SJSA1 (cell line): ENCODE results near the gene KANK4. TPM values are rescaled to one million over a fixed set of nuclear protein-coding genes. Genes with fewer than 3 reads are reported as not detected.
"Not testable (repeated sequence)": the region's sequence is repeated elsewhere in the genome, so short reads cannot be mapped to it uniquely, and the experiment has no call there.

Experiments
- DNase-seq, 2 experiments: peaks; one replicate each; pipeline ENCODE4 v3.0.0-alpha.2; 2015 to 2020; ENCODE audit warnings: low spot score in 2 of 2, low read depth in 1 of 2
- H3K27ac ChIP-seq: fragments of 250-450 bp; sonication (Bioruptor Pico); 2 replicates; pipeline ENCODE4 v1.5.1; 2020; ENCODE audit warnings: mild to moderate bottlenecking, moderate library complexity
- H3K27me3 ChIP-seq: fragments of 250-450 bp; sonication (Bioruptor Pico); replicated peaks from 2 replicates; pipeline ENCODE4 v1.5.1; 2020; ENCODE audit warnings: mild to moderate bottlenecking, moderate library complexity
- H3K36me3 ChIP-seq: fragments of 250-450 bp; sonication (Bioruptor Pico); 2 replicates; pipeline ENCODE4 v1.5.1; 2020; ENCODE audit warnings: mild to moderate bottlenecking
- H3K4me1 ChIP-seq: fragments of 250-450 bp; sonication (Bioruptor Pico); replicated peaks from 2 replicates; pipeline ENCODE4 v1.6.1; 2021; ENCODE audit warnings: mild to moderate bottlenecking
- H3K4me3 ChIP-seq: fragments of 250-450 bp; sonication (Bioruptor Pico); 2 replicates; pipeline ENCODE4 v1.5.1; 2020; ENCODE audit warnings: mild to moderate bottlenecking
- H3K9me3 ChIP-seq: fragments of 250-450 bp; sonication (Bioruptor Pico); replicated peaks from 2 replicates; pipeline ENCODE4 v1.5.1; 2020; ENCODE audit warnings: mild to moderate bottlenecking
- total RNA-seq: library from RNA; depleted of rRNA; stranded (reverse); fragments of >200 nt; shearing (Covaris generic); gene quantifications from 2 replicates; pipeline ENCODE4 v1.2.3, GENCODE V29; 2014

Gene KANK4
- total RNA-seq, 1 experiment from 2014 or later, result not detected

GRCh38 chr1:62265956-62266935 lies 53.0 kb downstream of the KANK4 start:
- H3K4me3 ChIP-seq, result no peak overlapping the region

DNA sequence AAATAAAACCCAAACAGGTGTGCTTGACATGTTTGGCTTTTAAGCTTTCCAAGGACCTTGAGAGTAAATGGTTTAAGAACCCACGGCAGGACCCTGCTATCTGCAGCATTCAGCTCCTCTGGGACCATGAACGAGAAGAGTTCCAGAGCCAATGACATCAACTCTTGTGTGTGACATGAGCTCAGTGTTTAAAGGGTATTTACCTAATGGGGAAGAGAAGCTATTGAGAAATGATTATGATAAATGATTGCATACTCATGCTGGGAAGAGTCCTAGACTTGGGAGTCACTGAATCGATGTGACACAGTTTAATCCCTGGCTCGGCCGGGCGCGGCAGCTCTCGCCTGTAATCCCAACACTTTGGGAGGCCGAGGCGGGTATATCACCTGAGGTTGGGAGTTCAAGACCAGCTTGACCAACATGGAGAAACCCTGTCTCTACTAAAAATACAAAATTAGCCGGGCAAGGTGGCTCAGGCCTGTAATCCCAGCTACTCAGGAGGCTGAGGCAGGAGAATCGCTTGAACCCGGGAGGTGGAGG lies 55.4 kb downstream of the KANK4 start:
- Histone ChIP-seq H3K4me3 (no peak overlapping the region), H3K27ac (no peak overlapping the region), H3K4me1 (no peaks in the 10 kb centered on the region), H3K27me3 (no peaks in the 10 kb centered on the region), H3K9me3 (no peaks in the 10 kb centered on the region), H3K36me3 (no peaks in the 10 kb centered on the region)
- no peak for DNase-seq

More at GRCh38 chr1:62265956-62266935, 53.0 kb downstream of the KANK4 start:
- DNase-seq, result no peak
- Histone ChIP-seq H3K27me3 (no peaks in the 10 kb centered on the region), H3K27ac (no peak overlapping the region), H3K9me3 (no peaks in the 10 kb centered on the region), H3K4me1 (no peaks in the 10 kb centered on the region), H3K36me3 (no peaks in the 10 kb centered on the region)

GRCh38 chr1:62263006-62263813 lies 56.0 kb downstream of the KANK4 start:
- no peaks in the 10 kb centered on the region for H3K27me3 ChIP-seq
- H3K4me1 ChIP-seq, result no peaks in the 10 kb centered on the region
- H3K4me3 ChIP-seq, result no peak overlapping the region
- H3K27ac ChIP-seq, result no peak overlapping the region
- H3K9me3 ChIP-seq, result no peaks in the 10 kb centered on the region
- no peaks in the 10 kb centered on the region for H3K36me3 ChIP-seq
- no peak for DNase-seq

DNA sequence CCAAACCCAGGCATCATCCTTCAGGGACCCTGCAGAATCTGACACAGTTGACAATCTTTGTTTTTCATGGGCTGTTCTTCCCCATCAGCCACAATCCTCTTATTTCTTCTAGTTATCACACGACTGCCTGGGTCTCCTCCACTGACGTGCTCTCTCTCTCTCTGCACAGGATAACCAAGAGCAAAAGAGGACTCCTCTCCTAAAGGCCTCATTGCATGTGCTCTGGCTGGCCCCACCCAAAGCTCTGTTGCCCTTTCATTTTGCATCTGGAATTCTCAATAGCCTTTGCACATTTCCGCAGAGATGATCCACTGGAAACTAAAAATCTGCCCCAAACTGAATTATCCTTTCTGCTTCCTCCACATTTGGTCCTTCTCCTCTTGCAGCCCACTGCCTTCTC lies 58.5 kb downstream of the KANK4 start:
- no peaks in the 10 kb centered on the region for H3K4me1 ChIP-seq
- H3K27ac ChIP-seq, result no peak overlapping the region
- DNase-seq, result no peak
- no peaks in the 10 kb centered on the region for H3K27me3 ChIP-seq
- no peaks in the 10 kb centered on the region for H3K36me3 ChIP-seq
- H3K9me3 ChIP-seq, result no peaks in the 10 kb centered on the region
- H3K4me3 ChIP-seq, result no peak overlapping the region

- Histone ChIP-seq H3K4me3 (no peak overlapping the region), H3K4me1 (no peaks in the 10 kb centered on the region), H3K9me3 (no peaks in the 10 kb centered on the region), H3K27ac (no peak overlapping the region), H3K27me3 (no peaks in the 10 kb centered on the region), H3K36me3 (no peaks in the 10 kb centered on the region)
- no peak for DNase-seq
Observed at GRCh38 chr1:62259551-62259950, 59.7 kb downstream of the KANK4 start.

DNA sequence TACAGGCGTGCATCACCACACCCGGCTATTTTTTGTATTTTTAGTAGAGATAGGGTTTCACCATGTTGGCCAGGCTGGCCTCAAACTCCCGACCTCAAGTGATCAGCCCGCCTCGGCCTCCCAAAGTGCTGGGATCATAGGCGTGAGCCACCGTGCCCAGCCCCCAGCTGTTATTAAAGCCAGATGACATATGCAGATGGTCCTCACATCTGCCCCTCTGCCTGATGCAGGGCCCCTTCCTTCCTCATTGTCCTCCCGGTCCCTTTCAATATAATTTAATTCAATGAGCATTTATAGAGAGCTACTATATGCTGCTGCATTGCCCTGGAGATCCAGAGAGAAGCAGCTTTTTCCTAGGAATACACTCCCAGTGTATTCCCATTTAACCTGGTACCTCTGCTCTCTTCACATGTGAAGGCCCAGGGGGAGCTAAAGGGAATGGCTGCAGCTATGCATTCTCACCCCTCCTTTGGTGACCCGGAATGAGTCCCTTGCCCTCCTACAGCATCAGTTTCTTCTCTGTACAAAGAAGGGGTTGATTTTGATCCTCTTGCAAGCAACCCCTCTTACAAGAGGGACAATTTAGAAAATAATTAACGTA lies 69.0 kb downstream of the KANK4 start:
- H3K27ac ChIP-seq, result no peak overlapping the region

DNA sequence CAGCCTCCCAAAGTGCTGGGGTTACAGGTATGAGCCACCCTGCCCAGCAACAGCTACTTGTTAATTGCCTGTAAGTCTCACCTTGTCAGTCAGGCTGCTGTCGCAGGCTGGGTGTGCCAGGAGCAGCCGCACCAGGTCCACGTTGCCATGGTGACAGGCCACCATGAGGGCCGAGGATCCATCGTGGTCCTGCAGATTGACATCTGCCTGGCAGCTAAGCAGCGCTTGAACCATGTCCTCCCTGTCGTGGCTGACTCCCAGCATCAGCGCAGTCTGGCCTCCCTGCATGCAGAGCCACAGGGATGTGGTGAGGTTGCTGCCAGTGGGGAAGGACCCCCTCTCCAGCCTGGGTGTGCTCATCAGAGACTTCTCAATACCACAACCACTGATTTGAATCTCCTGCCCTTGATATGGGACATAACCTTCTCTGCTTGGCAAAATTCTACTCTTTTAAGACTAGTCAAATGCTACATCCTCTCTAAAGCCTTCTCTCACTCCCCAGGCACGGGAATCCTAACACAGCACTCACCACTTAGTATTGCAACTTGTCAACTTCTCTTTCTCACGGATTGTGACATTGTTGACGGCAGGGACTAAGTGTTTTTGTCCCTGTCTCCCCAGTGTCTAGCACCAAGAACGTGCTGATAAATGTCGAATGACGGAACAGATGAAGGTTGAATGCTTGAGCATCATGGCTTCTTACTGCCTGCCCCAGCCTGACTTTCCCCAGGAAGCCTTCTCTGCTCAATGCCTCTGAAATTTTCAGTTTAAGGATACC lies 71.7 kb downstream of the KANK4 start:
- H3K27ac ChIP-seq, result no peak overlapping the region
- H3K9me3 ChIP-seq, result no peaks in the 10 kb centered on the region
- no peak for DNase-seq
- H3K4me1 ChIP-seq, result no peaks in the 10 kb centered on the region
- no peaks in the 10 kb centered on the region for H3K36me3 ChIP-seq
- H3K4me3 ChIP-seq, result no peak overlapping the region
- H3K27me3 ChIP-seq, result no peaks in the 10 kb centered on the region

More for the DNA sequence above, 69.0 kb downstream of the KANK4 start:
- Histone ChIP-seq H3K4me3 (no peak overlapping the region), H3K9me3 (no peaks in the 10 kb centered on the region), H3K27me3 (no peaks in the 10 kb centered on the region), H3K4me1 (no peaks in the 10 kb centered on the region), H3K36me3 (no peaks in the 10 kb centered on the region)
- no peak for DNase-seq

- Histone ChIP-seq H3K9me3 (no peaks in the 10 kb centered on the region), H3K27ac (no peak overlapping the region), H3K4me3 (no peak overlapping the region), H3K27me3 (no peaks in the 10 kb centered on the region), H3K36me3 (no peaks in the 10 kb centered on the region), H3K4me1 (no peaks in the 10 kb centered on the region)
- DNase-seq, result no peak
Observed at GRCh38 chr1:62245201-62245600, 74.0 kb downstream of the KANK4 start.

DNA sequence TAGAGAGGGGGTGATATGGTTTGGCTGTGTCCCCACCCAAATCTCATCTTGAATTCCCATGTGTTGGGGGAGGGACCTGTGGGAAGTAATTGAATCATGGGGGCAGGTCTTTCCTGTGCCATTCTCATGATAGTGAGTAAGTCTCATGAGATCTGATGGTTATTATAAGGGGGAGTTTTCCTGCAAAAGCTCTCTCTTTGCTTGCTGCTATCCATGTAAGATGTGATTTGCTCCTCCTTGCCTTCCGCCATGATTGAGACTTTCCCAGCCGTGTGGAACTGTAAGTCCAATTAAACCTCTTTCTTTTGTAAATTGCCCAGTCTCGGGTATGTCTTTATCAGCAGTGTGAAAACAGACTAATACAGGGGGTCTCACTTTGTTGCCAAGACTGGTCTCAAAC lies 74.9 kb downstream of the KANK4 start:
- H3K36me3 ChIP-seq, H3K4me3 ChIP-seq, H3K27me3 ChIP-seq, H3K9me3 ChIP-seq, DNase-seq, H3K4me1 ChIP-seq, H3K27ac ChIP-seq: not testable (repeated sequence)

DNA sequence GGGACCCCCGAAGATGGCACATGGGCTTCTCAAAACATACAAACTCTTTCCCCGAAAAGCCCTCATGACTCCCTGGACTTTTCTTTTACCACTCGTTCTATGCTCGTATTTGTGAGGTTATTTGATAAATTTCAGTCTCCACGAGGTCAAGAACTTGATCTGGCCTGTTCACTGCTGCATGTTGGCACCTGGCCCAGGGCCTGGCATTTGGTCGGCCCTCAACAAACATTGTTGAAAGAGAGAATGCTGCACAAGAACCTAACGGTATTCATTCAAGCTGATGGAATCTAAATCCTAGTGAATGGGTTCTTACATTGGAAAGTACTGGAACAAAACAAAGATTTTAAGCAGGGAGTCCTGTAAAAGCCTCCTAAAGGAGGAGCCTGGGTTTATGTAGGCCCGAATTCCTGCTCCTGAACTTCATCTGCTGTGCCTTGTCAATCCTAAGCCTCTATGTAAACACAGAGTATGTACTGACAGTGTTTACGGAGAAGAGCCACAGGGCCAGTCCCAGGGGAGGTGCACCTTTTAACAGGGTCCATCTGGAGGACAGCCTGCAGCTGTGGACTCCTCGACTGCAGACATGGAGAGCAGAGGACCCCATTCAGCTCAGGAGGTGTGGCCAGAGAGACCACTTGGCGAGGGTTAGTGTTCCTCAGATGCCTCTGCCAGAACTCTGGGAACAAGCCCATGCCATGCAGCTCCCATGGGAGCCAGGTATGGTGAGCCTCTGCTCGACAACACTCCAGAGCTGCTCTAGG lies 77.7 kb downstream of the KANK4 start:
- no peak overlapping the region for H3K4me3 ChIP-seq
- H3K4me1 ChIP-seq, result no peaks in the 10 kb centered on the region
- H3K36me3 ChIP-seq, result no peaks in the 10 kb centered on the region
- no peak overlapping the region for H3K27ac ChIP-seq
- DNase-seq, result no peak
- H3K27me3 ChIP-seq, result no peaks in the 10 kb centered on the region
- H3K9me3 ChIP-seq, result no peaks in the 10 kb centered on the region

GRCh38 chr1:62240651-62241370 lies 78.4 kb downstream of the KANK4 start:
- H3K4me1 ChIP-seq, result no peaks in the 10 kb centered on the region
- H3K36me3 ChIP-seq, result no peaks in the 10 kb centered on the region
- H3K4me3 ChIP-seq, result no peak overlapping the region
- DNase-seq, result no peak
- no peak overlapping the region for H3K27ac ChIP-seq
- no peaks in the 10 kb centered on the region for H3K27me3 ChIP-seq
- no peaks in the 10 kb centered on the region for H3K9me3 ChIP-seq
